DND-41 (cell line): ENCODE results near the gene ZNF337.
A peak's percentile ranks its signal among the peaks of the same experiment; 100 is the strongest.

Experiments used
- ATAC-seq: fragments of 200-7000 bp; cut with Tn5 transposase; 3 replicates; pipeline ENCODE4 v1.9.1; 2021; ENCODE audit warnings: low read depth; ENCODE audit not compliant: insufficient read depth
- DNase-seq: peaks from one replicate; pipeline ENCODE4 v3.0.0-alpha.2; 2020
- H2AFZ ChIP-seq: 2 replicates; pipeline ENCODE4 v1.6.0; 2012; ENCODE audit warnings: low read depth, low read length
- H3K27ac ChIP-seq: 2 replicates; pipeline ENCODE4 v1.5.1; 2012; ENCODE audit warnings: low read length, inconsistent platforms
- H3K27me3 ChIP-seq: fragments of 200-600 bp; sonication (generic); 2 replicates; pipeline ENCODE4 v1.6.0; 2012; ENCODE audit warnings: low read length, mild to moderate bottlenecking, inconsistent platforms; ENCODE audit not compliant: insufficient read depth, poor library complexity
- H3K36me3 ChIP-seq: 2 replicates; pipeline ENCODE4 v1.5.1; 2012; ENCODE audit warnings: low read length, inconsistent platforms; ENCODE audit not compliant: insufficient read depth
- H3K4me1 ChIP-seq: 2 replicates; pipeline ENCODE4 v1.5.1; 2012; ENCODE audit warnings: mild to moderate bottlenecking, low read length; ENCODE audit not compliant: insufficient read depth
- H3K4me2 ChIP-seq: 2 replicates; pipeline ENCODE4 v1.6.0; 2012; ENCODE audit warnings: mild to moderate bottlenecking, moderate library complexity, low read length, inconsistent platforms; ENCODE audit not compliant: insufficient read depth
- H3K4me3 ChIP-seq, 2 experiments: fragments of 200-600 bp in 1 of 2; shearing (Covaris generic) in 1 of 2; 2 replicates each; pipeline ENCODE4 v1.5.1; 2012 to 2016; ENCODE audit warnings: inconsistent platforms in 2 of 2, low read length in 2 of 2, mild to moderate bottlenecking in 2 of 2, low read depth in 1 of 2, moderate library complexity in 1 of 2
- H3K79me2 ChIP-seq: 2 replicates; pipeline ENCODE4 v1.6.0; 2012; ENCODE audit warnings: low read length, inconsistent platforms; ENCODE audit not compliant: insufficient read depth
- H3K9ac ChIP-seq: 2 replicates; pipeline ENCODE4 v1.6.0; 2012; ENCODE audit warnings: low read depth, mild to moderate bottlenecking, inconsistent platforms, low read length, moderate library complexity
- H3K9me3 ChIP-seq: 2 replicates; pipeline ENCODE4 v1.5.1; 2012; ENCODE audit warnings: low read length, moderate library complexity, mild to moderate bottlenecking, inconsistent platforms; ENCODE audit not compliant: insufficient read depth, severe bottlenecking
- H4K20me1 ChIP-seq: 2 replicates; pipeline ENCODE4 v1.6.0; 2012; ENCODE audit warnings: low read length; ENCODE audit not compliant: insufficient read depth
- CTCF ChIP-seq: IDR thresholded peaks from 2 replicates; pipeline ENCODE4 v1.5.1; 2012; ENCODE audit warnings: borderline replicate concordance, low read length, moderate library complexity, mild to moderate bottlenecking; ENCODE audit not compliant: poor library complexity, severe bottlenecking; ENCODE audit errors: extremely low read depth
- EZH2 ChIP-seq: IDR thresholded peaks from 3 replicates; pipeline ENCODE4 v1.6.1; 2012; ENCODE audit warnings: borderline replicate concordance, low read depth, mild to moderate bottlenecking, moderate library complexity, low read length, inconsistent platforms; ENCODE audit not compliant: severe bottlenecking

The ZNF337 gene

GRCh38 chr20:25629816-25630499, 66.7 kb downstream of the ZNF337 start:
- Histone ChIP-seq H3K9ac (no peak overlapping the region), H3K4me2 (no peak overlapping the region), H3K36me3 (peaks cover 7% of the 10 kb centered on the region), H3K27ac (no peak overlapping the region), H2AFZ (no peak overlapping the region), H4K20me1 (no peaks in the 10 kb centered on the region), H3K4me3 (no peak overlapping the region), H3K4me1 (peaks cover 8% of the 10 kb centered on the region), H3K9me3 (no peaks in the 10 kb centered on the region), H3K79me2 (peaks cover 4% of the 10 kb centered on the region), H3K27me3 (no peaks in the 10 kb centered on the region)
- TF ChIP-seq CTCF (no peak), EZH2 (no peak)
- DNase-seq: no peak
- ATAC-seq: no peak

DNA sequence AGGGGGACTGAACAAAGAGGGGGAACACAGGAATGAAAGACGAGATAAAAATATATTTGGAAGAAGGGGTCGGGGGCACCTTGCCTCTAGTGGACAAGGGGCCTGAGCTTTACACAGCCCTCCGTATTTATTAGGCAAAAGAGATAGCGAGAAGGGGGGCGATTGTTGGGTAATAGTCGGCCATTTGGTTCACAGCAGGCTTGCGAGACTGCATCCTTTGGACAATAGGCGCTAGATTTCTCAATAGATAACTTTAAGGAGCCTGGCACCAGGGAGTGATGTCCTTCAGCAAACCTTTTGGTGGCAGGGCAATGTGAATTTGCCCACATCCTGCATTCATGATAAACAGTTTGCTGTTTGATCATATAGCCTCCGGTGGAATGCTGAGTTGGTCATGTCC, 69.9 kb downstream of the ZNF337 start:
- peaks cover 35% of the 10 kb centered on the region for H3K79me2 ChIP-seq
- TF ChIP-seq EZH2 (no peak), CTCF (no peak)
- H3K4me2 ChIP-seq: no peak overlapping the region
- H3K9me3 ChIP-seq: no peaks in the 10 kb centered on the region
- no peak overlapping the region for H3K27ac ChIP-seq
- H3K9ac ChIP-seq: no peak overlapping the region
- peaks cover 29% of the 10 kb centered on the region for H3K4me1 ChIP-seq
- no peak overlapping the region for H2AFZ ChIP-seq
- peaks cover 8% of the 10 kb centered on the region for H3K36me3 ChIP-seq
- no peak overlapping the region for H3K4me3 ChIP-seq
- ATAC-seq: no peak
- DNase-seq: no peak
- no peaks in the 10 kb centered on the region for H3K27me3 ChIP-seq
- H4K20me1 ChIP-seq: peaks cover 7% of the 10 kb centered on the region; the same call in 1 of the 2 replicates

GRCh38 chr20:25624500-25624939, 72.1 kb downstream of the ZNF337 start:
- H3K4me2 ChIP-seq: peak overlapping the region; percentile 81
- no peaks in the 10 kb centered on the region for H3K27me3 ChIP-seq
- H3K36me3 ChIP-seq: peaks cover 17% of the 10 kb centered on the region
- H3K79me2 ChIP-seq: peaks cover 57% of the 10 kb centered on the region
- H3K9me3 ChIP-seq: no peaks in the 10 kb centered on the region
- ATAC-seq (no peak), DNase-seq (no peak)
- H3K9ac ChIP-seq: peak overlapping the region; percentile 86
- TF ChIP-seq EZH2: no peak
- no peak for TF ChIP-seq CTCF
- peaks cover 50% of the 10 kb centered on the region for H3K4me1 ChIP-seq
- peak overlapping the region; percentile 82 for H3K27ac ChIP-seq
- peak overlapping the region; percentile 82 for H2AFZ ChIP-seq
- peaks cover 19% of the 10 kb centered on the region for H4K20me1 ChIP-seq
- H3K4me3 ChIP-seq: peak overlapping the region; percentile 73 to 89
